Caco-2 (cell line): ENCODE results near the gene STRIT1. TPM values are rescaled to one million over a fixed set of nuclear protein-coding genes. Genes with fewer than 3 reads are reported as not detected.

Experiments used
- BruUV-seq: library from RNA; stranded (reverse); fragments of 400-500 nt; replicated peaks from 2 replicates; lab custom pipeline; 2021; lab: Mats Ljungman, UMichigan
- CTCF ChIA-PET: fragments of 300-600 bp; sonication (Branson Sonifier 250); formaldehyde crosslinking; loops from one replicate; lab custom pipeline; 2022; ENCODE audit warnings: antibody characterized with exemption; lab: Charles Lee
- POLR2A ChIA-PET: fragments of 300-600 bp; sonication (Branson Sonifier 250); formaldehyde crosslinking; loops from one replicate; lab custom pipeline; 2022; ENCODE audit warnings: antibody characterized with exemption; lab: Charles Lee
- DNase-seq, 2 experiments: peaks; one replicate each; pipeline versions ENCODE4 v3.0.0 to v3.0.0-alpha.2; 2020 to 2022
- H3K27me3 ChIP-seq: replicated peaks from 2 replicates; pipeline ENCODE4 v1.6.0; 2011; ENCODE audit warnings: low read length; ENCODE audit not compliant: control insufficient read depth, insufficient read depth
- H3K36me3 ChIP-seq: 2 replicates; pipeline ENCODE4 v1.5.1; 2011; ENCODE audit warnings: low read length; ENCODE audit not compliant: control insufficient read depth, insufficient read depth
- H3K4me1 ChIP-seq: fragments of 250-450 bp; sonication (Bioruptor Pico); 2 replicates; pipeline ENCODE4 v1.5.1; 2020; ENCODE audit warnings: mild to moderate bottlenecking
- H3K4me3 ChIP-seq: 2 replicates; pipeline ENCODE4 v1.5.1; 2011; ENCODE audit warnings: low read depth, mild to moderate bottlenecking, control low read depth, low read length
- H3K9me3 ChIP-seq: fragments of 250-450 bp; sonication (Bioruptor Pico); 2 replicates; pipeline ENCODE4 v1.5.1; 2020; ENCODE audit warnings: mild to moderate bottlenecking, moderate library complexity
- H3K27ac Mint-ChIP-seq: one replicate; pipeline ENCODE4 v1.8.0; 2022; ENCODE audit warnings: mixed read lengths; ENCODE audit not compliant: unreplicated experiment
- H3K27me3 Mint-ChIP-seq: one replicate; pipeline ENCODE4 v1.8.0; 2022; ENCODE audit warnings: mixed read lengths; ENCODE audit not compliant: insufficient read depth, unreplicated experiment
- H3K36me3 Mint-ChIP-seq: one replicate; pipeline ENCODE4 v1.8.0; 2022; ENCODE audit warnings: mild to moderate bottlenecking, mixed read lengths; ENCODE audit not compliant: insufficient read depth, unreplicated experiment
- H3K4me1 Mint-ChIP-seq: one replicate; pipeline ENCODE4 v1.8.0; 2022; ENCODE audit warnings: low read depth, mixed read lengths; ENCODE audit not compliant: unreplicated experiment
- H3K4me3 Mint-ChIP-seq: one replicate; pipeline ENCODE4 v1.8.0; 2022; ENCODE audit warnings: mild to moderate bottlenecking, moderate library complexity, mixed read lengths; ENCODE audit not compliant: unreplicated experiment
- H3K9me3 Mint-ChIP-seq: one replicate; pipeline ENCODE4 v1.8.0; 2022; ENCODE audit warnings: mixed read lengths; ENCODE audit not compliant: unreplicated experiment
- intact Hi-C: fragments of 100-400 bp; cut with micrococcal nuclease; formaldehyde crosslinking; loops from one replicate; pipeline ENCODE4 v1.10.0; 2022; ENCODE audit not compliant: unreplicated experiment
- total RNA-seq: library from RNA; stranded (reverse); gene quantifications from 2 replicates; pipeline ENCODE4 v1.2.3, GENCODE V29; 2022
- TF ChIP-seq, protein P1 (sequence below), 2 experiments: fragments of 200-600 bp in 1 of 2; IDR thresholded peaks; 1 replicate in 1 of 2; 2 replicates in 1 of 2; pipeline versions ENCODE4 v1.5.1 to v1.8.0; 2011 to 2022; ENCODE audit warnings: antibody characterized with exemption in 1 of 2, control low read depth in 1 of 2, inconsistent platforms in 1 of 2, low read depth in 1 of 2, low read length in 1 of 2, mild to moderate bottlenecking in 1 of 2, moderate library complexity in 1 of 2; ENCODE audit not compliant: insufficient read depth in 1 of 2, severe bottlenecking in 1 of 2, unreplicated experiment in 1 of 2

The STRIT1 gene
- total RNA-seq, 1 experiment from 2014 or later = not detected

DNA sequence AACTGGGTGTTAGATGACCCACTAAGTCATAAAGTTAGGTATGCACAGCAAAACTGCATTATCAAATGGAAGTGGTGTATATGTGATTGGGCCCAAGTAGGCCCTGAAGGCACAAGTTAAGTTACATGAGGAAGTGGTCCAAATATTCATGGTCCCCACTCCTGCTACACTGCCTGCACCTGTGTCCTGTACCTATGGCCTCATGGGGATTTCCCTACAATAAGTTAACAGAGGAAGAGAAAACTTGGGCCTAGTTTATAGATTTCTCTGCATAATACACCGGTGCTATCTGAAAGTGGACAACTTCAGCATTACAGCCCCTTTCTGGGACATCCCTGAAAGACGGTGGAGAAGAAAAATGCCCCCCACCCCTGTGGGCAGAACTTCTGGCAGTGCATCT lies 41.5 kb downstream of the STRIT1 start:
- intact Hi-C loops = no loop called here
- CTCF ChIA-PET = no interaction called here
- Histone ChIP-seq H3K27me3 (no peaks in the 10 kb centered on the region), H3K9me3 (no peaks in the 10 kb centered on the region), H3K36me3 (no peaks in the 10 kb centered on the region), H3K4me1 (no peaks in the 10 kb centered on the region), H3K4me3 (no peak overlapping the region)
- POLR2A ChIA-PET = no interaction called here
- Mint-ChIP-seq H3K4me1 (no peaks in the 10 kb centered on the region), H3K9me3 (no peaks in the 10 kb centered on the region), H3K4me3 (no peak overlapping the region), H3K27ac (no peak overlapping the region), H3K27me3 (no peaks in the 10 kb centered on the region), H3K36me3 (no peaks in the 10 kb centered on the region)
- DNase-seq = no peak
- BruUV-seq = no TSS peak
- TF ChIP-seq, protein P1, sequence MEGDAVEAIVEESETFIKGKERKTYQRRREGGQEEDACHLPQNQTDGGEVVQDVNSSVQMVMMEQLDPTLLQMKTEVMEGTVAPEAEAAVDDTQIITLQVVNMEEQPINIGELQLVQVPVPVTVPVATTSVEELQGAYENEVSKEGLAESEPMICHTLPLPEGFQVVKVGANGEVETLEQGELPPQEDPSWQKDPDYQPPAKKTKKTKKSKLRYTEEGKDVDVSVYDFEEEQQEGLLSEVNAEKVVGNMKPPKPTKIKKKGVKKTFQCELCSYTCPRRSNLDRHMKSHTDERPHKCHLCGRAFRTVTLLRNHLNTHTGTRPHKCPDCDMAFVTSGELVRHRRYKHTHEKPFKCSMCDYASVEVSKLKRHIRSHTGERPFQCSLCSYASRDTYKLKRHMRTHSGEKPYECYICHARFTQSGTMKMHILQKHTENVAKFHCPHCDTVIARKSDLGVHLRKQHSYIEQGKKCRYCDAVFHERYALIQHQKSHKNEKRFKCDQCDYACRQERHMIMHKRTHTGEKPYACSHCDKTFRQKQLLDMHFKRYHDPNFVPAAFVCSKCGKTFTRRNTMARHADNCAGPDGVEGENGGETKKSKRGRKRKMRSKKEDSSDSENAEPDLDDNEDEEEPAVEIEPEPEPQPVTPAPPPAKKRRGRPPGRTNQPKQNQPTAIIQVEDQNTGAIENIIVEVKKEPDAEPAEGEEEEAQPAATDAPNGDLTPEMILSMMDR (IDR thresholded peaks at IDR 0.05; ENCODE audit: insufficient read depth in 1 of 2, low read depth in 1 of 2, low read length in 1 of 2, severe bottlenecking in 1 of 2, unreplicated experiment in 1 of 2) = no peak

DNA sequence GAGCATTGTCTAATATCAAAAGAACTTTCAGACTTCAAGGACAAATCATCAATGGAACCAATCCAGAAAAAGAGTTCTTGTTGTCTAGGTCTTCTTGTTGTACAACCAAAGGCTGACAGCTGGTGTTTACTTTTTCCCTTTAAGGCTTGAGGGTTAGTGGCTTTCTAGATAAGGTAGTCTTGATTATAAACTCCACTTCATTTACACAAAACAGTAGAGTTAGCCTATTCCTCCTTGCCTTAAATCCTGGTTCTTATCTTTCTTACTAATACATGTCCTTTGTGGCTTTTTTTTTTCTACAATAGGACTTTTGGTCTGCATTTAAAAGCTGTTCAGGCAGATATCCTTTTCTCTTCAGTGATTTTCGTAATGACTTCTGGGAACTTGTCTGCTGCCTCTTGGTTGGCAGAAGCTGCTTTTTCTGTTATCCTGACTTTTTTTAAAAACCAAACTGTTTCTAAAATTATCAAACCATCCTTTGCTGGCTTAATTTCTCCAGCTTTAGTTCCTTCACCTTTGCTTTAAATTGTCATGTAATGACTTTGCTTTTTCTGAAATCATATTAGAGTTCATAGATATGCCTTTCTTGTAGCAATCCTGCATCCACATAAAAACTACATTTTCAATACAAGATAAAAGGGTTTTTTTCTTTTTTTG lies 44.8 kb downstream of the STRIT1 start:
- TF ChIP-seq, protein P1 (IDR thresholded peaks at IDR 0.05; ENCODE audit: insufficient read depth in 1 of 2, low read depth in 1 of 2, low read length in 1 of 2, severe bottlenecking in 1 of 2, unreplicated experiment in 1 of 2) = no peak
- Mint-ChIP-seq H3K4me1 (no peaks in the 10 kb centered on the region), H3K27ac (no peak overlapping the region), H3K4me3 (no peak overlapping the region), H3K27me3 (no peaks in the 10 kb centered on the region), H3K9me3 (no peaks in the 10 kb centered on the region), H3K36me3 (no peaks in the 10 kb centered on the region)
- no TSS peak for BruUV-seq
- Histone ChIP-seq H3K27me3 (no peaks in the 10 kb centered on the region), H3K4me1 (no peaks in the 10 kb centered on the region), H3K9me3 (no peaks in the 10 kb centered on the region), H3K4me3 (no peak overlapping the region), H3K36me3 (no peaks in the 10 kb centered on the region)
- DNase-seq = no peak
- ChIA-PET CTCF (no interaction called here), POLR2A (no interaction called here)
- intact Hi-C loops = no loop called here

DNA sequence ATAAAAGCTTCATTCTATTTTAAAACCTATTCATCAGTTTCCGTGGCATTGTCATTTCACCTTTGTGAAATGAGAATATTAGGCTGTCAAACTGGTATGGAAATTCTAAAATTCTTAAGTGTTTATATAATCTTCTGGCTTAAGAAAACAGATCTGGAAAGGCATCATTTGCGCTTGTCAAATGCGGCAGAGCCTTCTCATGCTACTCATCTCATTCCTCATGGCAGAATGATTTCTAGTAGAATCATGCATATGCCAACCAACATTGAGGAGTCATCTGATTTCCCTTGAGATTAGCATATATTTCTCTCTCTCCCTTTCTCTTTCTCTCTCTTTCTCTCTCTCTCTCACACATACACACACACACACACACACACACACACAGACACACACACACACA lies 48.8 kb downstream of the STRIT1 start:
- Mint-ChIP-seq H3K9me3 (no peaks in the 10 kb centered on the region), H3K4me1 (no peaks in the 10 kb centered on the region), H3K4me3 (no peak overlapping the region), H3K27me3 (no peaks in the 10 kb centered on the region), H3K27ac (no peak overlapping the region), H3K36me3 (no peaks in the 10 kb centered on the region)
- no TSS peak for BruUV-seq
- POLR2A ChIA-PET = no interaction called here
- intact Hi-C loops = no loop called here
- no peaks in the 10 kb centered on the region for H3K4me1 ChIP-seq
- no peaks in the 10 kb centered on the region for H3K9me3 ChIP-seq
- TF ChIP-seq, protein P1 (IDR thresholded peaks at IDR 0.05; ENCODE audit: insufficient read depth in 1 of 2, low read depth in 1 of 2, low read length in 1 of 2, severe bottlenecking in 1 of 2, unreplicated experiment in 1 of 2) = no peak
- DNase-seq = no peak
- H3K27me3 ChIP-seq = no peaks in the 10 kb centered on the region
- no peaks in the 10 kb centered on the region for H3K36me3 ChIP-seq
- no peak overlapping the region for H3K4me3 ChIP-seq
- CTCF ChIA-PET = no interaction called here
